ENCODE measurements around the gene C1orf21.

DNA sequence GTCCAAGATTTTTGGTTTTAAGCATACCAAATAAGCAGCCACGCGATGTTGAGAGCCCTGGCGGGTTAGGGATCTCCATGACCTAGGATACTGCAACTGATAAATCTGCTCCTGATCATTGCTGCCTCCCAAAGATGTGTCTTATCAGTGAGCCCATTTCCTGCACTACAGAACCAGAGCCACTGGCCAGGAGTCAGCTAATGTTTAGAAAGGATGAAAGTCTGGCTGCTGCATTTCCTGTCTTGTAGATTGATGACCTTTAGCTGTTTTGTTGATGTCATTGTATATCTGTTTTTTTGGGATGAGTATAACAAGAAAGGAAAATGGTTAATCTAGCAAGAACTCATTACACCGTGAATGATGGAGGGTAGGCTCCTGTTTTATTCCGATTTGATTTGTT is 74.5 kb downstream of the C1orf21 start:
- TF ChIP-seq POLR2A (IDR thresholded peaks at IDR 0.05; ENCODE audit: low read depth, low read length): no peak
- TF ChIP-seq TAF1 (IDR thresholded peaks at IDR 0.05; ENCODE audit: borderline replicate concordance, low read depth, low read length): no peak
- TF ChIP-seq POLR2AphosphoS5 (IDR thresholded peaks at IDR 0.05; ENCODE audit: low read depth, low read length): no peak
